HPDE6-E6E7 (cell line): Measurements from ENCODE around the gene PTN.

Experiments
- DNase-seq: peaks from one replicate; pipeline ENCODE4 v3.0.0; 2011; ENCODE audit warnings: missing footprints; ENCODE audit errors: extremely low spot score

PTN gene

DNA sequence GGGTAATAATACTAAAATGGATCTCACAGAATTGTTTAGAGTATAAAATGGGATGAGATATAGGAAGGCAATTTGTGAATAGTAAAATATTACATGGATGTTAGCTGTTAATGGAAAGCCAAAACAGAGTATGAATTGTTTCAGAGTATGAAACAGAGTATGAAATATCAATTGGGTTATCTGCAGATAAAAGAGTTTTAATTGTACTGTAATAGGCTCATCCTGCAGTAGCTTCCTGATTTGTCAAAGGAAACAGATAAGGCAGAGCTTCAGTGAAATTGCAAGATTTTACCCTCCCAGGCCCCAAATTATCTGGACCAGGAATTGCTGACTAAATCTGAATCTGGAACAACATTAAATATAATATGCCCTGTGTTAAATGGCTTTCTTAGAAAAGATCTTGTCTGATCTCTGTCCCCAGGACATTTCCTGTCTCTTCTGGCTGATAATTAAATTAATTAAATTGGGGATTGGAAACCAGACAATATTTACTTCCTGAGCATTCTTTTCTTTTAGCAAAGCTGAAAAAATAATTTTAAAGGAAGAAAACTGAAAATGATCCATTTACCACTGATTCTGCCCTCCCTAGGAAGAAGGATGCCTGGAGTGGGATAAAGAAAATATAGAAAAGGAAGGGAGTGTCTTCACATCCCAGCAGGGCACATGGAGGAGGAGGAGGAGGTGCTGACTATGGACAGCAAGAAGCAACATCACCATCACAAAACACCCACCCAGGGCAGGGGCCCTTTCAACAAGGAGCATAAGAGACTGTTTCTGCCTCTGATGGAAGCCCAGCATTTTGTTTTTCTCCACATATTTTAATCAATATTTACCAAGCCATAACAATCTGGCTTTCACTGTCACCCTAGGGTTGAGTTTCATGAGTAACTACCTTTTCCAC lies 18.5 kb downstream of the PTN start:
- DNase-seq: no peak

DNA sequence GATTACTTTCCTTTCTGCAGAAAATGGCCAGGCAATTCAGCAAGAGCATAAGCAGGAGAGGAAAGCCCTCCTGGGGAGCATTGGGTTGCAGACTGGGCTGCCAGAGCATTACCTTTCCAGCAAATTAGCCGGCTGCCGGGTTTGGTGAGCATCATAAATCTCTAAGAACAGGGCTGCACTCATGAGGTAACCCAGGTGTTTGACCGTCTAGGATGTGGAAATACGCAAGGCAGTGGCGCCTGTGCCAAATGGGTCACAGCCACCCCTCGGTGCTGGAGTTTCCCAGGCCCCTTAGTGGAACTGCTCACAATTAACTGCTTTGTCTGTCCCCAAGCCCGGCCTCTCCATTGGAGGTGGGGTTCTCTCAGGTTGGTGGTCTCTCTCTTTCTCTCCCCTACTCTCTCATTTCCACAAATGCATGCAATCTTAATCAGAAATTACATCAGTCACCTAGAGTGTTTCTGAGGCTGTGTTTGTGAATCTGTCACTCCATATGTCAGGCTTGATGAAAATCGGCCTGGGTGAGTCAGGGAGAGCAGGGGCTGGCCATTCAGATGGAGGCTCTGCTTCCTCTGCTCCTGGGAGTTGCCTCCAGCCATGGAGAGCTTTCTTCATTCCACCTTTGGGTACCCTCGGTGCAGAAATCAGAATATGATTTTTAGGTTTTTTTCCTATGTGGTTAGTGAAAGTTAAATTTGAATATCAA lies 26.7 kb downstream of the PTN start:
- DNase-seq: no peak

DNA sequence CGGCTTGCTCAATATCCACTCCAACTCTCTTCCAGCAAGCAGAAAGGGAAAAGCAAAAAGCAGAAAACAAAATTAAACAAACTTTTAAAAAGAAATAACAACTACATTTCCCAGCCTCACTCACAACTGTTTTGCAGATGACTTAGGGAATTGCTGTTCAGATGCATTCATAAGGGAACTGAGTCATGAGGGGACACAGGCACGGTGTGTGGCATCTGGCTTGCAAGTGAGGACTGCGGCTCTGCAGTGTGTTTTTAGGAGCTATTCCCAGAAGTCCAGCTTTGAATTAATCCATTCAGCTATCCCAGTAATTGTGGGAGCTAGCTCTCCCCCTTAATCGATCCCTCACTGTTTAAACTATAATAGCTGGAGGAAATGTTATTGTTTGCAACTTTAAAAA lies 30.3 kb downstream of the PTN start:
- no peak for DNase-seq

DNA sequence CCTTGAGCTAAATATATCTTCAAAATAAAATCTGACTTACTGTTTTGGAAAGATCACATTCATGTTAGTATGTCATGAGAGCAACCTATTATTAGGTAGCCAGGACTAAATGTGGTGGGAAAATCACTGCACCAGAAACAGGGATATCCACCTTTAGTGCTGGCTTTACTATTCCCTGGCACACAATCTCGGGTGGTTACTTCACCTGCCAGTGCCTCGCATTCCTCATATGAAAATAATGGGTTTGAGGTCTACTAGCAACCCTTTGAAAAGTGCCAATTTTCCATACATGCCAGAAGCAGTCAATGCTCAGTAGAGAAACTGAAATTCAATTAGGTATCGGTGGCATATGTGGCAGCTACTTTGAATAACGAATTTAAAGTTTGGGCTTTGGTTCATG lies 36.8 kb downstream of the PTN start:
- DNase-seq: no peak

DNA sequence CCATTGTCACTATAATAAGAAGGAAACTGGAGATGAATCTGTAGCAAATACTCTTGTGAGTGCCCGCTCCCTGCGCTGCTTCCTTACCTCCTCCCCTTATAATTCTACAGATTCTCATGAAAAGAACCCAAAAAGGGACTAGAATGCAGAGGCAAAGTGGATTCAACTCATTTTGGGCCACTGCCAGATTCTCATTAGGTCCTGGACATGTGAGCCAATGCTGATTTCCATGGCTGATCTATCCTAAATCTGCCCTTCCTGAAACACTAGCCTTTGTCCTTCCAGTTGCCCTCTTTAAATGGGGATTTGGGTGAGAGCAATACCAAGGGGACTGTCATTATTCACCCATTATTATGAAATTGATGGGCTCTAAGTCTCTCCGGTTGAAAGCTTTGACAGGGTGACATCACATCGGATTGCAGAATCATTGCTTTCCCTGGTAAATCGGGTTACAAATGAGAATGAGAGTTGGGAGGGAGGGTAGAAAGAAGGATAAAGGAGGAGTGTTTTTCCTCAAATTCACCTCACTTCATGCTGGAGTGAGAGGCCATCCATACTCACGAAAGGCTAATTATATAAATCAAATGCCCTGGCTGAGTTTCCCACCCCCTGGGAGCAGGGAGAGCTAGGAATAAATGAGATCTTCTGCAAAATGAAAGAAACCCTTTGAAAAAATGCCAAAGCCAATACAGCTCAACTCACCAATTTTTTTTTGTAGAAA lies 37.5 kb downstream of the PTN start:
- DNase-seq: no peak

DNA sequence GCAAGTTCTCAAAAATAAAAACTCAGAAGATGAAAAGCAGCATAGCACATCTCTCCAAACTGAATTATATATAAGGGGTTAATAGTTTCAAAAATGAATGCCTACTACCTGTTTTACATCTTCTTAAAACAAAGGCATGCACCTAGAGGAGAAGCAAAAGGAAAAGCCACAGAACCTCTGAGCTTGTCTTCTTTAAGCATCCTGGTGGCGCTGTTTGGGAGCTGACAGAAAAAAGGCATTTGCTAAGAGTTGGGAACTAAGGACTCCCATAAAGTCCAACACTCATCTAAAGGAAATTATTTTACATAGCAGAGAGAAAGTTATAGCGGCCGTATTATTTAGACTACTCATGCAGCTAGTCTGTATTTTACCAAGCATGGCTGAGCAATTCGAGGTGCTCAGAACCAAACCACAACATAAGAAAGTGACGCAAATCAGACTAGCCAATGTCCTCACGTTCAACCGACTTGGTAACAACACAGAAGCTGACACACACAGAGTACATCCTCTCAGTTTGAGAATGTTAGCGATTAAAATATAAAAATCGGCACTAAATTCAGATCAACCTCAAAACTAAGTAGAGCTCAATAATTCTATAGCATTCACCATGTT lies 38.8 kb downstream of the PTN start:
- DNase-seq: no peak

DNA sequence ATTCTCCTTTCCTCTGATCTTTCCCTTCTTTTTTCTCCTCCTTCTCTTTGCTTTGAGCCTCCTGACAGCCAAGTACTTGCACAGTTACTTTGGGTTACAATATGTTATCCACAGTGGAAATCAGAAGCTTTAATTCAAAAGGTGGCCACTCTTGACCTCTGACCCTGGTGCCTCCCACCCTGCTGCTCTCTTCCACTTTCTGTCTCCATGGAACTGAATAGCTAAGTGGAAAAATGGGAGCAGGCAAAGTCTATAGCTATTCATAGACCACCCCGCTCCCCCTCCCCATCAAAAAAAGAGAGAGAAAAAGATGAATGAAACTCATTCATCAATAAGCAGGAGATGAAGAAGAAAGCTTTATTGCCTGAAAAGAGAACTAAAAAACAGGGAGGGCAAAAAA lies 39.4 kb downstream of the PTN start:
- no peak for DNase-seq

DNA sequence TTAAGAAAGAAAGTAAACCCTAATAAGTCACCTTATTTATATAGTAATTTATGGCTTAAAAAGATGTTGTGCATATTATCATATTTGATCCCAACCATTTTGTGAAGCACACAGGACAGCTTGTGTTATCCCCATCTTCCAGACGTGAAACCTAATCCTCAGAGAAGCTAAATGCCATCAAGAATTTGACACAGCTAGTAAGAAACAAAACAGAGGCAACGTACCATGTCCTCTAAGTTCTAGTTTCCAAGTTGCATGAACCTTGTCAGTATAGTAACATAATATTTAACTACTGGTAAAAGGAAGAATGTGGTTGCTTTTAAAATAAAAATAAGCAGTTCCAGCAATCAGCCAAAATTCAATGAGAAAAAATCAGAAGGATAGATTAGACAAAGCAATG lies 41.5 kb downstream of the PTN start:
- no peak for DNase-seq

DNA sequence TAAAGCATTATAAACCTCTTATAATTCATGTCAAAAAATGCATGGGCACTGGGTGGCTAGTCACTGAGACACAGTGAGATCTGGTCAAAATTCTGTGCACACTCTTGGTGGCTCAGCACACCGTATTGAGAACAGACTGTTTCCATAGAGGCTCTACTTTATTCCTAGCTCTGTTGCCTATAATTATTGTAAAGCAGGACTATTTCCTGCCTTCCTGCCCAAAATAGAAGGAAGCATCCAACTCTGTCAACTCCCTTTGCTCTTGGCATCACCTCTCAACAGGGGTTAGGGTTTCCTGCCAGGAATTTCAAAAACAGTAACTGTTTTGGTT lies 45.1 kb downstream of the PTN start:
- DNase-seq: no peak

DNA sequence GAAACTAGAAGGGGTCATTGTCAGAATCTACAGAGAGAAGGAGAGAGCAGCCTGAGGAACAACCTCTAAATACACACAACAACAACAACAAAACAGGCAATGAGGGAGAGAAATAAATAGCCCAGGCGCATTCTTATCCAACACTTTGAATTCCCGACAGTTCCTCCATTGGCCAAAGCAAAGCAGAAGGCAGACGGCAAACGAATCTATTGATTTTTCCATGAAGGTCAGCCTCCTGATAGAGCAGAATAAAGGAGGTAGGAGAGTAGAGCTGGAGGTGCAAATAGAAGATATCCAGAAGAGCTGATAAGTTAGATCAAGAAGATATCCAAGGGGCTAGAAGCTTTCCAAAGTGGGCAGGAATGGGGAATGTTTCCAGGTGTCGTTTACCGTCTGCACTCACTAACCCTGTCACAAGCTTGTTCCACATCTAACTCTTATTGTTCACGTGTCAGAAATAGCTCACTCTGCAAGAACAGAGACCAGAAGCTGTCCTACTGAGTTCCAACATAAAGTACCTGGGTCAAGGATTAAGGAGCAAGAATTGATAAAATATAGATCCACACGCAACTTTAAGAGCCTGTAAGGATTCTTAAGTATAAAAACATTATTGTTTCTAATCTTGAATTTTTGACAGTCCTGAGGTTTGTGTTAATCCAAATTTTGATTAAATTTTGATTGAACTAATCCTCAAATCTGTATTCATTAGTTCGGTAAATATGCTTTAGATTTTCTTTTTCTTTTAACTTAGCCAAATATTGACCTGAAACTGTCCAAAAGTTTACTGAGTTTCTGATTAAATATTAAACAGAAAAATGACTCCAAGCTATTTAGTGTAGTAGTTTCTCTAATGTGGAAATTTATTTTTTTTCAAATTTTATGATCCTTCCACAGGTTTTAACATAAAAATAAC lies 45.7 kb downstream of the PTN start:
- DNase-seq: peak; percentile 1

DNA sequence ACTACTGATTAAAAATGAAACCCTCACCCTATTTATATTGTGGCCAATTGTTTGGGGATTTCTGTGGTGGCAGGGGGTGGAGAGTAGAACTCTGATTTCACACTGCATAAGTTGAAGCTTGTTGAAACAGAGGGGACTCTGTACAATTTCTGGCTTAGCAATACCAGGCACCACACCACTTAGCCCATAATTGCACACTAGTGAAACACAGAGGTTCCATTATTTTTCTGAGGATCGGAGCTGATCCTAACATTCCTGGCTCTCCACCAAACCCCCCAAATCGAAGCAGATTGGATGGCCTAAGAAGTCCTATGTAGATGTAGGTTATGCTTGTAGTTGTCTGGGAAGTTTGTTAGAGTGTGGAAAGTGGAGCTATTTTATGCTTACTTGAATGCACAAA lies 47.0 kb downstream of the PTN start:
- no peak for DNase-seq

DNA sequence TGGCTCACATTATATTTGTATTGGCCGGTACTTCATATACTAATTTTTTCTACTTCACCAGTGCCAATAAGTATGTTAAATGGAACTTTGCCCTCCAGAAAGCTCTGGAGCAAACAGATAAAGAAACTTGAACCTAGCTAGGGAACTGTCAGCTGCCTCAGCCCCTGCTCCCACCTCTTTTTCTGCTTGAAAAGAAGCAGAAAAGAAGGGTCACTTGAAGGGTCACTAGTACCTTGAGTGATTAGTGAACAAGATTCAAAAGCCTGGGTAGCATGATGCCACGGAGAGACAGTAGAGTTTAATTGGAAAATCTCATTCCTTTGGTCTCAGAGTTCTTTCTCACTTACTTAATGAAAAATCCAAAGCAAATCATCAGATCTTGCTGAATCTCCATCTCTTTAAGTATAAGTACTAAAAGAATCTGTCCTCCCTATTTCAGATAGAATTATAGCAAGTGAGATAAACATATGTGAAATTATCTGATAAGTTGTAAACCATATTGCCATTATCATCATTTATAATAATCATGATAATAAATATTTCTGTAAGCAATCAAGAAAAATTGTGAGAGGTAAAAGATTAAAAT lies 47.7 kb downstream of the PTN start:
- DNase-seq: no peak

DNA sequence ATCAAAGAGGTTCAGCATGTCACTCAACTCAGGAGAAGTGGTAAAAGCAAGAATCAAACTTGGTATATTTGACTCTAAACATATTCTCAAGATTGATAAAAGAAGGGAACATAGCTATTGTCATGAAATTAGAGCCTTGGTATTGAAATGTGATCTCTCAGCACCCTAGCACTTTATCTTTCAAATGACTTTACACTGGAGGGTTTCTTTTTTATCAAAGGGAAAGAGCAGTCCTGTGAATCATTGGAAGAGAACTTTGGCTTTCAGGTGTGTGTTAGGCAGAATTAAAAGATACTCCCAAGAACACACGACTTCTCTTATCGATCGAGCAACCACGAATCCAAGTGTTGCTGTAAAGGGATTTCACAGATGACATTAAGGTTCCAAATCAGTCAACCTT lies 54.4 kb downstream of the PTN start:
- no peak for DNase-seq

DNA sequence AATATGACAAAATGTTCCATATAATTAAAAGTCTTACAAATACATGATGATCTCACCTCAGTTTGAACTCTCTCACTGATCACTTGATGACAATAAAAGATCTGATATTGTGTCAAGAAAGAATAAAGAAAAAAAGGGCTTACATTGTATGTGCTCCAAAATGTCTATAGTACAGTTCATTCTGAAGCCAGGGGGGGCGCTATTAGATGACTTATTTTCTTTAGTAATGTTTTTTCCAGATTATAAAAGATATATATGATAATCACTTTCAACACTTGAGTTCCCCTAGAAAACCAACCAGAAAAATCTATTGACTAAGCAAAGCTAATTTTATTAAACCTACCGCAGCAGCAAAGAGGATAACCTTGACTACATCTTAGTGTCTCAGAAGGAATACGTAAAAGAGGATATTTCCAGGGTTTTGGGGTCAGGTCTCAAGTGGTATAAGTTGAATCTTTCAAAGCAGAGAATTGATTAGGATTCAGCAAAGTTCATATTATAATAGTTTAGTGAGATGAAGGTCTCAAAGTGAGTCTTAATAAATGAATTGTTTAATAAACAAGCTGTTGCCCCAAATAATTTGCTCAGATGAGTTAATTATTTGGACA lies 55.8 kb downstream of the PTN start:
- DNase-seq: no peak

DNA sequence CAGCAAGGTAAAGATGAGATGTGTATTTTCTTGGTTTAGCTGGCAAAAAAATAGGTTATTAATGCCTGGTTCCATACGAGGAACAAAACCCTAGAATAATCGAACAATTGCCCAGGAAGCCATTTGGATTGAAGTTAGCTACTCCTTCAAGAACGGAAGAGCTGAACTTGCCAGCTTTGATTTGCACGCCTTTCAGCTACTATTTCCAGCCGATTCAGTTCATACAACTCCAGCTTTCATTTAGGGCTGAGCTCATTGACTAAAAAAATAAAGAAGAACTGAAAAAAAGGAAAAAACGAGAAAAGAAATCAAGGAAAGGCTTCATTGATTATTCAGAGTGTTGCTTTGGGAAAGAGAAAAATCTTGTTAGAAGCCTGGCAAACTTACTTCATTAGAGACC lies 60.4 kb downstream of the PTN start:
- DNase-seq: no peak

DNA sequence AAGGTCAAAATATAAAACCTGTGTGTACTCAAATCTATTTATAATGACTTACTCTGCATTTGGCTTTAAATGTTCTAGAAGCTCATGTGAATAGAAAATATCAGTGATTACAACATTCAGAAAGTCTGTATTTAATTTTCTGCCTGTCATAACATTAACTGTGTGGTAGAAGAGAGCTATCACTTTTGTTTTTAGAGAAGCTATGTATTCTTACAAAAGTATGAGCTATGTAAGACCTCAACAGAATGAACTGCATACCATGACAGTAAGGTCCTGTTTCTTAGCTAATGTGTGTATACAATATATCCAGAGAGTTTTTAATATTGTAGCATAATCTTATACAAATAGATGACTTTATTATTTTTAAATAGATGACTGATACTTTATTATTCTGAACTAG lies 61.5 kb downstream of the PTN start:
- no peak for DNase-seq

DNA sequence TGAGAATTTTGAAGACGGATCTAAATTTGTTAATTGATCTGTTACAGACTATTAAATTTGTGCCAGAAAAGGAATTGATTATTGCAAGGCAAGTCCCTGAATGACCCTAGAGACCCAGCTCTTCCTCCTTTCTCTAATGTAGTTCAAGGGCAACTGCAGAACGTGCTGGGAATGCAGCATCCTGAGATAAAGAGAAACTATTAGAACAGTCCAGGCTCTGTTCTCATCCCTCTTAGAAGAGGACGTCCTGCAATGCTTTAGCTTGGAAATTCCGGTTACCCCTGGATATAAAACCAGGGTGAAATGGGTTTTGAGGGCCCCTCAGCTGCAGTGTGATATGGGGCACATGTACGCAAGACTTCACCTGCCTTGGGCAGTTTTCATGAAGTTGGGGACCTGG lies 67.3 kb downstream of the PTN start:
- no peak for DNase-seq

DNA sequence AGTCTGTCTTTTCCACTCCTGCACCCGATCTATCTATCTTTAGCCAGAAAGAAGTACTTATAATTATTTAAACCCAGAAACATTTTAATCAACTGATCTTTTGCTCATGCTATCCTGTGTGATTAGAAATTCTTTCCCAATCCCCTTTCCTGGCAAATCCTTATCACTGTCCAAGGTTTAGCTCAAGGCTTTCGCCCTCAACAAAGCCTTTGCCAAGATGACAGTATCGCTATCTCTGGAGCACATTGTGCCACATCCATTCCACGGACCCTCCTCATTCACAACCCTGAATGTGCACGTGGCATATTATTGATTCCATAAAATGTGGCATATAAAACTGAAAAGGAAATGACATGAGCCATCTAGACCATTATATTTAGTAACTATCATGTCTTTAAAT lies 71.3 kb downstream of the PTN start:
- DNase-seq: no peak

DNA sequence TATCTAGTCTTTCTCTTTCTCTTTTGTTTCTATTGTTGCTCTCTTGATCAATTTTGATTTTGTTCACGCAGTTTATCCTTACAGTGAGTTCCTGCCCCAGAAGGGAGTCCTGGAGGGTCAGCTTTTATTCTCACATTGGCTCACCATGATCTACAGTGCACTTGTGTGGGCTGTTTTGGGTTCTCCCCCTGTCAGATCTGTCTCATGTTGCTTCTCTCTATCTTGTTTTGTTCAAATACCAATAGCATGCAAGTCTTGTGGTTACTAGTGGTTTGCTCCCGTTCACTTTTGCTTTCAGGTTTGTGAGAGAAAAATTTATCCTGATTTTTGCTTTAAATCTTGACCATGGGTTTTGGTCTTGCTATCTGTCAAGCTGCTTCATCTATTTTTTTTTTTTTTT lies 74.3 kb downstream of the PTN start:
- DNase-seq: no peak
